Prostate gland (tissue), 2 donors: ENCODE measurements around the gene CLCA1.

Experiments
- POLR2AphosphoS5 ChIP-seq: sonication (generic); formaldehyde crosslinking; IDR thresholded peaks from one replicate; pipeline ENCODE4 v1.6.1; 2017; ENCODE audit warnings: antibody characterized with exemption
- TF ChIP-seq, protein P1 (sequence below), 4 experiments: fragments of 200-600 bp in 2 of 4; fragments of 450-650 bp in 2 of 4; sonication (generic) in 2 of 4; IDR thresholded peaks; 1 replicate in 3 of 4; 2 replicates in 1 of 4; pipeline ENCODE4 v1.5.1; 2016 to 2019; ENCODE audit warnings: antibody characterized with exemption in 4 of 4, mild to moderate bottlenecking in 2 of 4, moderate library complexity in 2 of 4

GRCh38 chr1:86472152-86472551 lies 3.4 kb downstream of the CLCA1 start:
- TF ChIP-seq, protein P1, sequence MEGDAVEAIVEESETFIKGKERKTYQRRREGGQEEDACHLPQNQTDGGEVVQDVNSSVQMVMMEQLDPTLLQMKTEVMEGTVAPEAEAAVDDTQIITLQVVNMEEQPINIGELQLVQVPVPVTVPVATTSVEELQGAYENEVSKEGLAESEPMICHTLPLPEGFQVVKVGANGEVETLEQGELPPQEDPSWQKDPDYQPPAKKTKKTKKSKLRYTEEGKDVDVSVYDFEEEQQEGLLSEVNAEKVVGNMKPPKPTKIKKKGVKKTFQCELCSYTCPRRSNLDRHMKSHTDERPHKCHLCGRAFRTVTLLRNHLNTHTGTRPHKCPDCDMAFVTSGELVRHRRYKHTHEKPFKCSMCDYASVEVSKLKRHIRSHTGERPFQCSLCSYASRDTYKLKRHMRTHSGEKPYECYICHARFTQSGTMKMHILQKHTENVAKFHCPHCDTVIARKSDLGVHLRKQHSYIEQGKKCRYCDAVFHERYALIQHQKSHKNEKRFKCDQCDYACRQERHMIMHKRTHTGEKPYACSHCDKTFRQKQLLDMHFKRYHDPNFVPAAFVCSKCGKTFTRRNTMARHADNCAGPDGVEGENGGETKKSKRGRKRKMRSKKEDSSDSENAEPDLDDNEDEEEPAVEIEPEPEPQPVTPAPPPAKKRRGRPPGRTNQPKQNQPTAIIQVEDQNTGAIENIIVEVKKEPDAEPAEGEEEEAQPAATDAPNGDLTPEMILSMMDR (IDR thresholded peaks at IDR 0.05): no peak
- no peak for TF ChIP-seq POLR2AphosphoS5
